Mesothelial cell of epicardium (in vitro differentiated cells): Measurements from ENCODE around the gene LNX2. TPM values are rescaled to one million over a fixed set of nuclear protein-coding genes. Genes with fewer than 3 reads are reported as not detected.

Experiments
- DNase-seq, 2 experiments: peaks; one replicate each; pipeline ENCODE4 v3.0.0; 2021; ENCODE audit warnings: low spot score in 2 of 2; ENCODE audit not compliant: unreplicated experiment in 2 of 2
- H3K27ac Mint-ChIP-seq: 2 replicates; pipeline ENCODE4 v1.8.0; 2021; ENCODE audit warnings: mixed read lengths
- H3K27me3 Mint-ChIP-seq: 2 replicates; pipeline ENCODE4 v1.8.0; 2021; ENCODE audit warnings: low read depth, mixed read lengths
- H3K36me3 Mint-ChIP-seq: 2 replicates; pipeline ENCODE4 v1.8.0; 2021; ENCODE audit warnings: mixed read lengths
- H3K4me1 Mint-ChIP-seq: 2 replicates; pipeline ENCODE4 v1.8.0; 2021; ENCODE audit warnings: mixed read lengths
- H3K4me3 Mint-ChIP-seq: 2 replicates; pipeline ENCODE4 v1.8.0; 2021; ENCODE audit warnings: mild to moderate bottlenecking, moderate library complexity, mixed read lengths
- H3K9me3 Mint-ChIP-seq: 2 replicates; pipeline ENCODE4 v1.8.0; 2021; ENCODE audit warnings: mixed read lengths
- CTCF ChIP-seq: fragments of 200-600 bp; sonication (generic); IDR thresholded peaks from one replicate; pipeline ENCODE4 v1.5.0; 2021; ENCODE audit warnings: antibody characterized with exemption; ENCODE audit not compliant: unreplicated experiment
- total RNA-seq: library from RNA; stranded (reverse); gene quantifications from 3 replicates; pipeline ENCODE4 v1.2.1, GENCODE V29; 2021

Gene LNX2
- total RNA-seq, 1 donor from 2014 or later: 13.6 TPM

- no peak overlapping the region for H3K27ac Mint-ChIP-seq
- peaks cover 28% of the 10 kb centered on the region for H3K36me3 Mint-ChIP-seq
- DNase-seq: no peak
- H3K27me3 Mint-ChIP-seq: no peaks in the 10 kb centered on the region
- H3K9me3 Mint-ChIP-seq: peaks cover 12% of the 10 kb centered on the region
- no peaks in the 10 kb centered on the region for H3K4me1 Mint-ChIP-seq
- no peak for TF ChIP-seq CTCF
- H3K4me3 Mint-ChIP-seq: no peak overlapping the region
Observed at GRCh38 chr13:27559719-27560118, 60.6 kb downstream of the LNX2 start.

- no peak for DNase-seq
Observed at GRCh38 chr13:27556109-27556508, 64.2 kb downstream of the LNX2 start.

GRCh38 chr13:27551562-27551961, 68.8 kb downstream of the LNX2 start:
- Mint-ChIP-seq H3K27ac (no peak overlapping the region), H3K9me3 (peaks cover 10% of the 10 kb centered on the region), H3K36me3 (peaks cover 30% of the 10 kb centered on the region), H3K27me3 (no peaks in the 10 kb centered on the region), H3K4me1 (peaks cover 6% of the 10 kb centered on the region), H3K4me3 (no peak overlapping the region)
- DNase-seq: no peak
- no peak for TF ChIP-seq CTCF

More at GRCh38 chr13:27556109-27556508, 64.2 kb downstream of the LNX2 start:
- Mint-ChIP-seq H3K4me3 (no peak overlapping the region), H3K9me3 (peaks cover 12% of the 10 kb centered on the region), H3K36me3 (peaks cover 21% of the 10 kb centered on the region), H3K4me1 (peaks cover 1% of the 10 kb centered on the region), H3K27me3 (no peaks in the 10 kb centered on the region), H3K27ac (no peak overlapping the region)
- TF ChIP-seq CTCF: no peak

DNA sequence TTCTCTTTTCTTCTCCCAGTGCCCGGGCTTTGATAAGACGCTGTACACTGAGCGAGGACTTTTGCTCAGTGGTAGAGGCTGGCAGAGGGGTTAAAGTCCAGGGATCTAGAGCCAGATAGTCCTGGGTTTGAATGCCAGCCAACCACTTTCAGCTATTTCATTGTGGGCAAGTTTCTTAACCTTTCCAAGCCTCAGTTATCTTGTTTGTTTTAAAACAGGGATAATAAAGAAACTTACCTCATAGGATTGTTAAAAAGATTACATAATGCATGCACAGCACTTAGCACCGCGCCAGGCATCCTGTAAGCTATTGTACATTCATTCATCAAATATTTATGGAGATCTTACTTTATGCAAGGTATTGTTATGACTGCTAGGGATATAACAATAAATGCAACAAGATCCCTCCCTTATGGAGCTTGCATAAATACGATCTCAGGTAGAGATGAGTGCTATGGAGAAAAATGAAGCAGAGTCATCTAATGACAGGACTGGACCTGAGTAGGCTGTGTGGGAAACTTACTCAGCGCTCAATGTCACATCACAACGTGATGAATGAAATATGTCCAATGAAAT, 70.8 kb downstream of the LNX2 start:
- Mint-ChIP-seq H3K4me1 (peaks cover 6% of the 10 kb centered on the region), H3K36me3 (peaks cover 23% of the 10 kb centered on the region), H3K9me3 (no peaks in the 10 kb centered on the region), H3K27ac (no peak overlapping the region), H3K4me3 (no peak overlapping the region), H3K27me3 (no peaks in the 10 kb centered on the region)
- no peak for DNase-seq
- TF ChIP-seq CTCF: no peak

GRCh38 chr13:27542220-27542619, 78.1 kb downstream of the LNX2 start:
- no peaks in the 10 kb centered on the region for H3K9me3 Mint-ChIP-seq
- H3K4me3 Mint-ChIP-seq: no peak overlapping the region
- TF ChIP-seq CTCF: no peak
- H3K4me1 Mint-ChIP-seq: no peaks in the 10 kb centered on the region
- H3K27me3 Mint-ChIP-seq: no peaks in the 10 kb centered on the region
- peaks cover 8% of the 10 kb centered on the region for H3K36me3 Mint-ChIP-seq
- H3K27ac Mint-ChIP-seq: no peak overlapping the region
- DNase-seq: no peak

- Mint-ChIP-seq H3K27me3 (no peaks in the 10 kb centered on the region), H3K27ac (no peak overlapping the region)
Observed at GRCh38 chr13:27541386-27541785, 78.9 kb downstream of the LNX2 start.

More at GRCh38 chr13:27541386-27541785, 78.9 kb downstream of the LNX2 start:
- no peak for DNase-seq
- Mint-ChIP-seq H3K9me3 (no peaks in the 10 kb centered on the region), H3K4me1 (no peaks in the 10 kb centered on the region), H3K4me3 (no peak overlapping the region), H3K36me3 (peaks cover 8% of the 10 kb centered on the region)
- TF ChIP-seq CTCF: no peak
